ENCODE data around the gene PRKN.

The PRKN gene

GRCh38 chr6:162289972-162290371 is 437.6 kb downstream of the PRKN start:
- DNase-seq: no peak

- DNase-seq: no peak
Measured at GRCh38 chr6:162273986-162274385, 453.6 kb downstream of the PRKN start.

- DNase-seq: no peak
Measured at GRCh38 chr6:162271922-162272321, 455.6 kb downstream of the PRKN start.

- no peak for DNase-seq
Measured at GRCh38 chr6:162270966-162271365, 456.6 kb downstream of the PRKN start.

GRCh38 chr6:162267641-162268040 is 459.9 kb downstream of the PRKN start:
- no peak for DNase-seq

GRCh38 chr6:162267126-162267525 is 460.4 kb downstream of the PRKN start:
- no peak for DNase-seq

GRCh38 chr6:162264581-162264980 is 463.0 kb downstream of the PRKN start:
- DNase-seq: no peak

GRCh38 chr6:162262466-162263196 is 464.9 kb downstream of the PRKN start:
- no peak for DNase-seq

GRCh38 chr6:162261598-162261997 is 466.0 kb downstream of the PRKN start:
- no peak for DNase-seq

- no peak for DNase-seq
Measured at GRCh38 chr6:162260027-162260426, 467.5 kb downstream of the PRKN start.

GRCh38 chr6:162258647-162259046 is 468.9 kb downstream of the PRKN start:
- DNase-seq: no peak

- no peak for DNase-seq
Measured at GRCh38 chr6:162256361-162256760, 471.2 kb downstream of the PRKN start.

- DNase-seq: no peak
Measured at GRCh38 chr6:162251257-162251656, 476.3 kb downstream of the PRKN start.

- DNase-seq: no peak
Measured at GRCh38 chr6:162249907-162250642, 477.5 kb downstream of the PRKN start.

- no peak for DNase-seq
Measured at GRCh38 chr6:162245830-162246420, 481.6 kb downstream of the PRKN start.

- no peak for DNase-seq
Measured at GRCh38 chr6:162244031-162244430, 483.5 kb downstream of the PRKN start.

GRCh38 chr6:162242915-162243314 is 484.7 kb downstream of the PRKN start:
- DNase-seq: no peak

GRCh38 chr6:162239330-162239729 is 488.2 kb downstream of the PRKN start:
- no peak for DNase-seq

- DNase-seq: no peak
Measured at GRCh38 chr6:162238675-162239074, 488.9 kb downstream of the PRKN start.

GRCh38 chr6:162237331-162237730 is 490.2 kb downstream of the PRKN start:
- DNase-seq: no peak

GRCh38 chr6:162234631-162235030 is 492.9 kb downstream of the PRKN start:
- no peak for DNase-seq

- no peak for DNase-seq
Measured at GRCh38 chr6:162230147-162230752, 497.3 kb downstream of the PRKN start.

- DNase-seq: no peak
Measured at GRCh38 chr6:162229093-162229492, 498.5 kb downstream of the PRKN start.

GRCh38 chr6:162226803-162227202 is 500.8 kb downstream of the PRKN start:
- DNase-seq: no peak

Measured in stimulated activated CD4-positive, alpha-beta T cell treated with anti-CD3 and anti-CD28 coated beads, Interleukin-4, amount 100 ng/mL, for 24 hours (primary cell).